Stimulated activated CD4-positive, alpha-beta T cell treated with anti-CD3 and anti-CD28 coated beads, TNF-alpha, amount 100 ng/mL, for 4 hours (primary cell): ENCODE data around the gene VAC14.
"Not testable (repeated sequence)": the region's sequence is repeated elsewhere in the genome, so short reads cannot be mapped to it uniquely, and the experiment has no call there.

Experiments
- DNase-seq, 3 experiments: peaks; one replicate each; pipeline ENCODE4 v3.0.0-alpha.2; 2020; ENCODE audit warnings: low read depth in 3 of 3

The VAC14 gene

GRCh38 chr16:70743791-70744190 is 57.2 kb downstream of the VAC14 start:
- no peak for DNase-seq

- DNase-seq: not testable (repeated sequence)
Measured at GRCh38 chr16:70742967-70743366, 58.0 kb downstream of the VAC14 start.

DNA sequence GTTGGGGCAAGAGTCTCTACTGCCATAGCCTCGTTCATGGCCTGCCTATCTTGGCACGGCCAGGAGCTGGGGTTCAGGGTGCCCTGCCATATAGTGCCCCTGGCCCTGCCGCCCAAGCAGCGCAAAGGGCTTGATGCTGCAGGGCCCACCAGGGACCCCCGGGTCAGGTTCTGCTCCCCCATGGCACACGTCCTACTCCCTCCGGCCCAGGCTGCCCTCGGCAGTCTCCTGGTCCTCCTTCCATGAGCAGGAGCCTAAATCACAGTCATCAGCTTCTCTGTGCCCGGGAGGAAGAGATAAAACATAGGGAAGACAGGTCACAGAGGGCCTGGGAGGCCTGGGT is 59.2 kb downstream of the VAC14 start:
- DNase-seq: no peak

DNA sequence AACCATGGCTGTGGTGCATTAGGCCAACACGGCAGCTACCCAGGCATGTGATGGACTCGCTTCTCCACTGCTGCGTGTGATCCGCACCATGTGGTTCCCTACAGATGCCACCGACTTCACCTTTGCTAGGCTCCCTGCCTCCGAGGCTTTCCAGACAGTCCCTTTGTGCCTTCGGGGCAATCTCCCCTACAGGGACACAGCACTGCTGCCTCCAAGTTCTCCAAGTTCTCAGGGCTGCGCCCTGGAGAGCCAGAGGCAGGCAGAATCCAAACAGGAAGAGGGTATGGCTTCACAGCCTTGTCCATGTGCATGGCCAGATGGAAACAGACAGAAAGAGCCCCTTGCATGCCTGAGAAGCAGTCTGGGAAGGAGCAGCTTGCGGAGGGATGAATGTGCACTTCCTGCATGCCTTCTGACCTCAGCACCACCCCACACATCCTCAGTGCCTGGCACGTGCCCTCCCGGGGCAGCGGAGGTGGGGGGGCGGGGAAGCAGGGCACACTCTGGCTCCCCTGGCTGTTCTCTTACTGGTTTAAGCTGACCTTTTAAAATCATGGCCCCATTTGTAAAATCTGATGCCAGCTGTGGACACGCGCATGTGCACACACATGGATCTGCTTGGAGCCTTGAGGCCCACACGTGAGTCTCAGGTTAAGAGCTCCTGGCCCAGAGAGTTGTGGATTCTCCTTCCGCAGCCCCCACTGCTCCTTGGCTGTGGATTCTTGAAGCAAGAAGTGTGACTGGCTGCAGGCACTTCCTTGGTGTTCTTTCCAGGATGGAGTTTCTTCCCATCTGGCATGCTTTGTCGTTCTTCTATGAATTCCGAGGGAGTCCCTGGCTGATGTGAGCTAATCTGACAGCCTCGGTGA is 59.8 kb downstream of the VAC14 start:
- DNase-seq: no peak

- DNase-seq: no peak
Measured at GRCh38 chr16:70740174-70740913, 60.6 kb downstream of the VAC14 start.

DNA sequence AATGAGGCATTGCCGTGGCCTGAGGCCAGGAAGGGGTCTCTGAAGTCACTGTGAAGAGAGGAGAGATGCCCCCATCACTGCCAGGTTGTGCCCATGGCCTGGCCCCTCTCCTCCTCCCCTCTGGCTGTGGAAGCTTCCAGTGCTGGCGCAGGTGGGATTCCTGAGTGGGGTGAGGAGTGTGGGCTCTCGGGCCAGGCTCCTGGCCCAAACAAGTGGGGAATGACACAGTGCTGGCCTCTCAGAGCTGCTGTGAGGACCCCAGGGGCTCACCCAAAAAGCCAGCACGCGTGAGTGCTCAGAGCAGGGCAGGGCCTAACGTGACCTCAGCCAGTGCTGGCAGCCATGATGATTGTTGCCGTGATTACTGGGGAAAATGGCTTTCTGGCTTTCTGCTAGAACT is 61.6 kb downstream of the VAC14 start:
- no peak for DNase-seq

GRCh38 chr16:70738083-70738977 is 62.6 kb downstream of the VAC14 start:
- no peak for DNase-seq

DNA sequence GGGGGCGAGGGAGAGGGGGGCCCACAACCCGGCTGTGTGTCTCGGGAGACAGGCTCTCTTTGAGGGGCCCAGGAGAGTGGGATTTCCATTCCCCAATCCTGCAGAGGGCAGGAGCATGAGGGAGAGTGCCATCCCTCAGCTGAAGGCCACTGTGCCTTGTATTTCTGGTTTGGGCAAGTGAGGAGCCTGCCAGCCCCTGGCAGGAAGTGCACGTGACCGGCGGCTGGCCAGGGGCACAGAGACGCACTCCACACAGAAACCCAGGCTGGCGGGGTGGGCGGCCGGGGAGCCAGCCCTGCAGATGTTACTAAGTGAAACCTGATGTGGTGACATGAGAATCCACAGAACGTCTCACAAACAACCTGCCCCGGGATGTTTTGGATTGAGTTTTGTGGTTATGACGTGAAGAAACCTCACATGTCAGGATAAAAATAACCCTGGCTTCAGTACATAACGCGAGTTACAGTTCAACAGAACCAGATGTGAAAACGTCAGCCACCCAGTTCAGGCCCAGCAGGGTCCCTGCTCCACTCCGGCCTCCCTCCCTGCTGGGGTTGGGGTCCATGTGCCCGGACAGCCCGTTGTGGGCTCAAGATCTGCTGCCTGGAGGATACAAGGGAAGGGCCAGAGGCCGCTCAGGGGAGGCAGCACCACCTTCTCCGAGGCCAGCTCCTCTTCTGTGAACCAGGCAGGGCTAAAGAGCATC is 63.4 kb downstream of the VAC14 start:
- DNase-seq: peak in 2 of 3 experiments; percentile 6 to 16

DNA sequence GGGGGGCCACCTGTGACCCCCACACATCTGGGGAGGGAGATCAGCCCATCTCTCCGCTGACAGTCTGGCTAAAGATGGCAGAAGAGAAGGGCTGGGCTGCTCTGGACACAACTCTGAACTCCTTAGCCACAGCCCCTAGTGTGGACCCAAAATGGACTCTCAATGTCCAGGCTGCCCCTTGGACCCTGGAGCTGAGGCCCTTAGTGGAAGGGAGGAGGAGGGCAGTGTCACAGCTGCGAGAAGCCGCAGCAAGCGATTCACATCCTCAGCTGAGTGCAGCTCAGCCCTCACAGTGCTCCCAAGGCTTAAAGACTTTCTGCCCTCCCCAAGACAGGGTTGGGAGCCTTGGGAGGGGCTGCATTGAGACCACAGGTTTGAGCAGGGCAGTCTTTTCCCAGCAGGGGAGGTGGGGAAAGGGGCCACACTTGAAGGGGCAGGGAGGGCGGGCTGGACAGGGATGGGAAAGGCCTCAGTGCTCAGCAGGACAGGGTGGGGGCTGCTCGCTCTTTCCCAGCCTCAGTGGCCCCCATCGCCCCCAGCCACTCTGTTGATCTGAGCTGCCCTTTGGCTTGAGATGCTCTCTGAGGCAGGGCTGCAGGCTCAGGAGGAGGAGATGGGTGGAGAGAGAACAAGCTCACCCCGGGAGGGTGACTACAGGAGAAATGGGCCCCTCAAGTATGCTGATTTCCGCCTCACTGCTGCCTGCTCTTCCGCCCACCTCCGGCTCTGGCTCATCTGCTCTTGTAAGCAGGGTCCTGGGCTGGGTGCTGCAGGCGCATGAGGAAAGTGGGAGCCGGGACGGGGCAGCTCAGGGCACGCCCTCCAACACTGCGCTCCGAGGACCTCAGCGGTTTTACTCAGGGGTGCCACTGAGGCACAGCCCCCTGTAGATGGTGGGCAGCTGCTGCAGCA is 64.2 kb downstream of the VAC14 start:
- DNase-seq: no peak

DNA sequence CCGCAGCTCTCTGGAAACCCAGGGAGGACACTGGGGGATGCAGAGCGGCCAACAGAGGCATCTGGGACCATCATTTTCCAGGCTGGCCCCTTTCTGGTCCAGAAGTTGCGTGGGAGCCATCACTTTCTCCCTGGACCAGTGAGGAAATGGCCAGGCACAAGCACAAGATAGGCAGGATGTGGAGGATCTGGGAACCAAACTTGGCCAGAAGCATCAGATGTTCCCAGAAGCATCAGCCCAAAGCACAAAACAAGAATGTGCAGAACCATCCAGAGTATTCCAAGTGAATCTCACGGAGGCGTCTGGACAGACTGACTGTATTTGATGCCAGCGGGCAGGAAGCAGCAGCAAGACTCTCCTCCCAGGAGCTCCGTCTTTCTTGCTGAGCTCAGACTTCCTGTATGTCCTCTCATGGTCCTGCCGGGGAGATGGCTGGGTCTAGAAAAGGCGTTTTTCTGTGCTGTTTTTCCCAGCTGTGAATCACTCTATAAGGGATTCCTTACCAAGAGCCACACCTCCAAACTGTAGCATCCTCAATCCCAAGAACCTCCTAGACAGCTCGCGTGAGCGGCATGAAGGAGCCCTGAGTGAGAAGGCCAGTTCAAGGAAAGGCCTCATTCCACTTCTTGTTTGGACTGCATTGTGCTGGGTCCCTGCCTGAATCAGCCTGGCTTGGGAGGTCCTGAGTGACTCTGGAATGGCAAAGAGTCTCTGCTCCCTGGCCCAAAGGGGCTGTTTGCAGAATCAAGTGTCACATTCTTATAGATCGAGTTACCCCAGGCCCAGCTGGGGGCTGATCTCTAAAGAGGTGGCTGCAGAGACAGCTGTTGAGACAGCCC is 65.6 kb downstream of the VAC14 start:
- no peak for DNase-seq

GRCh38 chr16:70734522-70735095 is 66.3 kb downstream of the VAC14 start:
- no peak for DNase-seq

DNA sequence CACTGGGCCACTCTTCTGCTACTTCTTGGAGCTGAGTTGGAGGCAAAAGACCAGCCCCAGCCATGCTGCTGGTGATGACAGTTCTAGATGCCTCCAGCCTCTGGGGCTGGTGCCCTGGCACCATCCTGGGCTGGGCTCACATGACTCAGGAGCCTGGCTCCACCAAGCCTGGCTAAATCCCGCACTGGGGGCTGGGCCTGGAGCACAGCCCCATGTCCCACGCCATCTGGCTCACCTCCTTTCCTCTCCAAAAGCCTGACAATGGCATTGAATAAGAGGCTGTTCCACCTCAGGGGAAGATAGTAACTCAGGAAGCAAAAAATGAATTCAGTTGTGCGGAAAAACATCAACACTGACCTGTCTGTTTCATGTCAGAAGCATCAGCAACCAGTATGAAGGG is 70.0 kb downstream of the VAC14 start:
- DNase-seq: no peak

DNA sequence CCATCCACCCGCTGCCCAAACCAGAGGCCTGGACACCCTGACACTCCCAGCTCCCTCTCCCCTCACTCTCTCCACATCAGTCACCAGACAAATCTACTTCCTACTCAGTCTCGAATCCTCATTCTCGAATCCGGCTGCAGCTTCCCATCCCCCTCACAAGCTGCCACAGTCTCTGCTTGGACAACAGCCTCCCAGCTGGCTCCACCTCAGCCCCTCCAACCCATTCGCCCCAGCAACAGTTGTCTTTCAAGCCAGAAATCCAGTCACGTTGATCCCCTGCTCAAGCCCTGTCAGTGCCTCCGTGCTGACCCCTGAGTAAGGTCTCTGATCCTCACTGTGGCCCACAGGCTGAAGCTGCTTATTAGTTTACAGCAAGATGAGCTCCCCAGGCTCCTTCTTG is 70.9 kb downstream of the VAC14 start:
- DNase-seq: no peak

GRCh38 chr16:70729292-70729691 is 71.7 kb downstream of the VAC14 start:
- no peak for DNase-seq

DNA sequence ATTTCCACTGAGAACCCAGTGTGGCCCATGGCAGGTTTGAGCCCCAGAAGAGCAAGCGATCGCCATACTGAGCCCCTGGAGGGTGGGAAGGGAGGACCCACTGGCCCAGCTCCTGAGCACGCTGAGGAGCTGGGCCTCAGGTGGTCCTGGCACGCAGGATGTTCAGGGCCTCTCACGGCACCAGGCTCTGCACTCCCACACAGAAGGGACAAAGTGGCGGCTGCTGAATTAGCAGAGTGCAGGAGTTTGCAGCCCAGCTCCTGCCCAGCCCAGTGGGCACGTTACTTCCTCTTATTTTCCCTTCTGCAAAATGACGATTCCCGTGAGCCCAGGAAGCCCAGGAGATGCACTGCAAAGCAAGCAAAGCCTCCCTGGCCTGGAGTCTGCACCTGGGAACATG is 72.8 kb downstream of the VAC14 start:
- no peak for DNase-seq

- no peak for DNase-seq
Measured at GRCh38 chr16:70726892-70727361, 74.0 kb downstream of the VAC14 start.

DNA sequence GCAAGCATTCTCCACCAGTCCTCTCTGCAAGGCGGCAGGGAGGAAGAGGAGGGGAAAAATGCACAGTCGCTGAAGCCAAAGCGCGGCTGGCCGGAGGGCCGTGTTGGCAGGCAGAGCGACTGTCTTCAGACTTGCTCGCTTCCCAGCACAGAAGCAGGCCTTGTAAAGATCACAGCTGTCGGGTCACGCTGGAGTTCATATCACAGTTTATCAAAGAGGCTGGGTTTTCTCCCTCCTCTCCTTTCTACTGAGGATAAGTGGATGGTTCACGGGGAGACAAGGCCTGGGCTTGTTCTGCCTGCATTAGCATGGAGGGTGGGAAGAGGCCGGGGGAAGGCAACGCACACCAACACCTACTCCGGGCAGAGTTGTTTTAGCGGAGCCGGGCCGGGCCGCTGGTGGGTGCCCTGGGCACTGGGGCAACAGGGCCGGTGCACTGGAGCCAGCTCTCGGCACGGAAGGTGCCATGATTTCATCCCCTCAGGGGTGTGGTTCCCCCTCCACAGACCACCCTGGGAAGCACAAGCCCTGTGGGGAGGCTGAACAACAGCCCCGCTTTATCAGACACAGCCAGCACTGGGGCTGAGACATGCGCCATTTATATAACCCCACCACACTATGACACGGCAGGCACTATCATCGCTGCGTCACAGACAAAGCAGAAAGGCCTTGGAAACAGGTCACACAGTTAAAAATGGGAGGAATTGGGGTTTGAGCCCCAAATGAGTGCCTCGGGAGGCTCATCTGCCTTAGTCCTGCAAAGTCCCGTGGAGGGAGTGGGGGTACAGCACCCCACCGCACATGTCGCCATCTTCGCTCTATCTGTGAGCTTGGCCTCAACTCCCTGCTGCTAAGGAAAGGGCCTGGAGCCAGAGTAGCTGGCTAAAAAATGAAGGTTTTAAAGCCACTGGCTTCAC is 74.8 kb downstream of the VAC14 start:
- DNase-seq: no peak
